Nucleus accumbens (tissue), 56 donors: ENCODE measurements around the gene PTER.
A peak's percentile ranks its signal among the peaks of the same experiment; 100 is the strongest.

ENCODE experiments used
- DNase-seq, 56 donors: peaks; one replicate each; lab custom pipeline; 2025; lab: John Stamatoyannopoulos, UW

The PTER gene, protein sequence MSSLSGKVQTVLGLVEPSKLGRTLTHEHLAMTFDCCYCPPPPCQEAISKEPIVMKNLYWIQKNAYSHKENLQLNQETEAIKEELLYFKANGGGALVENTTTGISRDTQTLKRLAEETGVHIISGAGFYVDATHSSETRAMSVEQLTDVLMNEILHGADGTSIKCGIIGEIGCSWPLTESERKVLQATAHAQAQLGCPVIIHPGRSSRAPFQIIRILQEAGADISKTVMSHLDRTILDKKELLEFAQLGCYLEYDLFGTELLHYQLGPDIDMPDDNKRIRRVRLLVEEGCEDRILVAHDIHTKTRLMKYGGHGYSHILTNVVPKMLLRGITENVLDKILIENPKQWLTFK

DNA sequence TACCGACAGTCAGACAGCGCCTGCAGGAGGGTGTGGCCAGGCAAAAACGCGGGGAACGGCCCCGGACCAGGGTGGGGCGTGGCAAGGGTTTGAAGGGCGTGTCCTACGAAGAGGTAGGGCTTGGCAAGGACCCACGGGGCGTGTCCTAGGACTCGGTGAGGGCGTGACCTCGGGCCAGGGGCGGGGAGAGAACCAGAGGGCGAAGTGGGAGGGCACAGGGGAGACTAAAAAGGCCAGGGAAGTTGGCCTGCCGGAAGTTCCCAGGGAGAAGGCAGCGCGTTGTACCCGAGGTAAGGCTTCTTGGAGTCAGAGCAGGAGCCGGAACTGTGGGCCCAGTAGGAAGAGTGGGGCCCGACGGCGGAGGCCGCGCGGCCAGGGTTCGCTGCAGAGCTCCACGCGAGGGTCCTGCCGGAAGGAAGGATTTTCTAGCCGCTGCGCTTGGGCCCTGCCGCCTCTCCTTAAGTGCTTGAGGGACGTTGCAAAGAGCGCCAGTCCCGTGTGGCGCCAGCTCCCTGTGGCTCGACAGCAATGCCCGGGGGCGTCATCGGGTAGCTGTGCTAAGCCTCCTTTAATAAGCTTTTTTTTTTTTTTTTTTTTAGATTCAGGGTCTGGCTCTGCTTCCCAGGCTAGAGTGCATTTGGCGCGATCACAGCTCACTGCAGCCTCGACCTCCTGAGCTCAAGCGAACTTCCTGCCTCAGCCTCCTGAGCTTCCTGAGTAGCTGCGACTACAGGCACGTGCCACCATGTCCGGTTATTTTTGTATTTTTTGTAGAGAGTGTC is at the start of gene PTER:
Gene PTER (plus strand): TSS at position 253 of the 782 bp plus-strand sequence. CDS start 47,375 bp downstream, outside the sequence.
- DNase-seq, result peak in 53 of 56 donors; percentile 1 to 79 (median 37)

DNA sequence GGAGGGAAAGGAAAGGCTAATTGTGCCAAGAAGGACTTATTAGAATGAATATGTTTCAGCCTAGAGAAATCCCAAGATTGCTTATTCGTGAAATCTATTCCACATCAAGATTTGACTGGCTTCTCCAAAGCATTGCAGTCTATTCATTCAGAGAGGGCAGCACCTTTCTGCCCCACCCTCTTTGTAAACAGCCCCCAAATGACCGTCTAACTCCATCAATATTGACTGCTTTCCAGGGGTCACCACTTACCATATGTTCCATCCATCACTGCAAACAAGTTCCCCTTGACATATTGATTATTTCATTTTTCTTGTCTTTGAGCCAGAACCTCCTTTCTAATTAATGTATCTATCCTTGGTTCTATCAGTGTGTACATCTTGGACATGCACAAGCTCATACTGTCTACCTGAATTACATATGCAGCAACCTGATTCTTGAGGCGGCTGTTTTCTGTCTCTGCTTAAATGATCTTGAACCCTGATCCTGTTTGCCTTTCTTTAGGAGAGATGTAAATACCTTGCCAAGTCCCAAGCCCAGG is 44.2 kb upstream of the PTER start:
- DNase-seq, result no peak

DNA sequence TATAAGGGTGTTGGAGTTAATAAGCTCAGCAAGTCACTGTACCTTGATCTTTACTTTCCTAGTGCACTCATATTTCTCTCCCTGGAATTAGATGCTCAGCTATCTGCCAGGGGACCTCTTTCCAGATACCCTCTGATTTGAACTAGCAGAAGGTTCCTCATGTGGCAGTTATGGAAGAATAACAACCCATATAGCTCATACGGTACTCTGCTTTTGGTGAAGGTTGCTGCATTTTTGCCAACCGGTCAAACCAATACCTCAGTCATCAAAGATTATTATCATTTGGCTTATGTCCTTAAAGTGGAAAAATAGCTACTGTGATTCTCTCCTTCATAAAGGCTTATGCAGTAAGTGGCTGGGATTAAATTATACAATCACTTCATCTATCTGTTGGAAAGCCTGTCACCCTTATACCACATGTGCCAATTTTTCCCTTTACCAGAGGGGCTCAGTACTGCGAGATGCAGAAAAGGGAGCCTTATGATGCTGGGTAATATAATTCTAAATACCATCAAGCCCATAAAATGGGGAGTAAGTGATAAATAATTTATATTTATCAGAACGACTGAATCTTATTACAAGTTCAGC is 43.4 kb upstream of the PTER start:
- no peak for DNase-seq

DNA sequence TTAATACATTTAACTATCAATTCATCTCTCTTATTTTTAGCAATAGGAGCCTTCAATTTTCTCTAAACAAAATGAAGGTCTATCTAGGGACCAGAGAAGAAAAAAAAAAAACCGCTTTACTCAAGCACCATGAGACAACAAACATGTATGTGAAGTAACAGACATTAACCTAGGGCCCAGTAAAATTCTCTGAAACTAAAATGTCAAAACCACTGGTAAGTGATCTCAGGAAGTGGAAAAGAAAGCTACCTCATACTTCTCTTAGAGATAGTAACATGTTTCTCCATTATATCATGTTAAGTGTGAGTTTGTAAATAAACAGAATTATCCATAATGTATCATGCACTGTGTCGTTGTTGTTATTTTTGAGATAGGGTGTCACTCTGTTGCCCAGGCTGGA is 35.4 kb upstream of the PTER start:
- no peak for DNase-seq

DNA sequence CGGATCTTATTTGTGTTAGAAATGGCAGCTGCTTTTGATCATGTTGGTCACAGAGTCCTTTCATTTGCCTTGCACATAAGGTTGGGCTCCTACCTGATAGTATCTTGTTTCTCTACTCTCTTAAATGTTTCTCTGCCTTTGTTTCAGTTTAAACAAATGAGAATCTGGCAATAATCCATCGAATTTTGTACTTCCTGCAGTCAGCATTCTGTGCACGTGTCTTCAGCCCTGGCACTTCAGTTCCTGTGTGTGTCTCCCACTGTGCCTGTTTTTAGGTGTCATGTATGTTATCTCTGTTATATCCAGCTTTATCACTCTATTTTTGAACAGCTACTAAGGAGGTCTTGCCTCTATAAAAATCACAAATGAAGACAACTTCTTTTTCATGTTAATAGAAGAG is 28.4 kb upstream of the PTER start:
- DNase-seq, result no peak

DNA sequence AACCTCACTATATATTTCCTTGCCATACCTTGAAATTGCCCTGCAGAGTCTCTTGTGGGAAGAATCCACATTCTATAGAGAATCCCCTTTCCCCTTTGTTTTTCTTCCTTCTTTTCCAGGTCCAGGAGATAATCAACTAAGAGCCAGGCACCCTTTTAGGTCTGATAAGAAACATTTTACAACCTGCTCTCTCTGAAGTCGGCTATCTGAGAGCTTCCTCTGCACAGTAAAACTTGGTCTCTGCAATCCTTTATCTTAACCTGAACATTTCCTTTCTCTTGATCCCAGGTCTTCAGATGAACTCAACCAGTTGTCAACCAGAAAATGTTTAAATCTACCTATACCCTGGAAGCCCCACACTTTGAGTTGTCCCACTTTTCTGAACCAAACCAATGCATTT is 19.5 kb upstream of the PTER start:
- no peak for DNase-seq

DNA sequence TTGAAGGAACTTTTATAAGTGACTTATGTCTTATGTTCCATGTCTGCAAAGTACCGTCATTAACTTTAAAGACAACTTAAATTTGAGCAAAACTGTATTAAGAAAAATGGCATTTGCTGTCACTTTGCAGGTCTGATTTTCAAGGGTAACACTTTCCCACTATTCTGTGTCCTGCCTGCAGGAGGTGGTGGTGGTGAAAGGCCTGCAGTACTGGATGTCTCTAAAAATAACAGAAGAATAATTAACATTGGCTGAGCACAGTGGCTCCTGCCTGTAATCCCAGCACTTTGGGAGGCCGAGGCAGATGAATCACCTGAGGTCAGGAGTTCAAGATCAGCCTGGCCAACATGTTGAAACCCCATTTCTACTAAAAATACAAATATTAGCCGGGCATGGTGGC is 13.2 kb upstream of the PTER start:
- DNase-seq, result no peak

DNA sequence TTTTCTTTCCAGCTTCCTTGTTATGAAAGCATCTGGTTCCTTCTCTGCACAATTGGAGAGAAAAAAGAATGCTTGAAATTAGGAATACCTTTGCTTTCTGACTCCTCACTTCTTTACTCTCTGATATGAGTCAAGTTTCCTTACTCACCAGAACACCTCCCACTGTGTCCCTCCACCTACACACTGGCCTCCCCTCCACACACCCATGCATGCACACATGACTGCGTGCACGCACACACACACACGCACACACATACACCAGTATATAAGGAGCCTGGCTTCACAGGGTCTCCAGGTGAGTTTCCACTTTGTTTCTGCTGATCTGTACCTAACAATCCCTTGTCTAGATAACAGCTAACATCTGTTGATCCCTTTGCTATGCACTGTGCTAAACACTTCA is 11.4 kb upstream of the PTER start:
- DNase-seq, result peak in 5 of 56 donors; percentile 2 to 13 (median 3)

DNA sequence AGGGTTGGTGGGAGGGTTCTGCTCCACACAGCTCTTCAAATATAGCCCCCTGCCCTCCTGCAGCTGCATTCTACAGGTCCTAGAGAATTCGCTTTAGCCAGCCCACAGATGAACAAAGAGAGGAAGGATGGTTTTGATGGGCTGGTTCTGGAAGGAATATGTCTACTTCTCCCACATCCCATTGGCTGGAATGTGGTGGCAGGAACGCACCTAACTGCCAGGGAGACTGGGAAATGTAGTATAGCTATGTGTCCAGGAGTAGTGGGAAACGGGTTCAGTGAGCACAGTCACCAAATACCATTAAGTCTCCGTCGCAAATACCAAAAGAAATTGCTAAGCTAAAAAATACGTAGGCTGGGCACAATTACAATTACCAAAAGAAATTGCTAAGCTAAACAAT is 7.3 kb upstream of the PTER start:
- DNase-seq, result no peak

DNA sequence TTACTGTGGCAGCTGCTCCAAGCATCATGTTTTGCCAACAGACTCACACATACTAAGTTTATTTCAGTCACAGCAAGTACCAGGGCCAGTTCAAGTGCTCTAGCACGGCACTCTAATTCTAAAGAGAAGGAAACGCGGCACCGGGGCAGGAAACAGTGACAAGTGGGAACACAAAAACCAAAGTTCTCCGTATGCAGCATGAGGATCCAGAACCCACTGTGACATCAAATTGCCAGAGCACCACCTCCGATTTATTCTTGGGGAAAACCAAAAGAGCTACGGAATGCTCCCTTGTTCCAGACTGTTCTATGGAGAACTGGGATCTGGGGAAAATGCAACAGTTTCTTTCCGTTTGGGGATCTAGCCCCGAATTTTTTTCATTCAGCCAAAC is 448 bp upstream of the PTER start:
- peak in 1 of 56 donors; percentile 13 for DNase-seq

DNA sequence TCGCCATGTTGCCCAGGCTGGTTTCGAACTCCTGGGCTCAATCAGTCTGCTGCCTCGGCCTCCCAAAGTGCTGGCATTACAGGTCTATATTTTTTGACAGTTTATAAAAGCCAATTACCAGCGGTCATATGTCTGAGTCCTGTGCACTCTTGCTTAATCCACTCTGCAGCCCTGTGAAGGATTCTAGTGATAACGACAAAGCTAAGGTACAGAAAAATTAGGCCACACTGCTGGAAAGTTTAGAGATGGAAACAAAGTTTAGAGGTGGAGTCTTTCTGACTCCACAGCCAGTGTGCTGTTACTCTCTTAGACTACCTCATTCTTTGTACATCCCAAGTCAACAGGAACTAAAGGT is 707 bp downstream of the PTER start:
- DNase-seq, result no peak

DNA sequence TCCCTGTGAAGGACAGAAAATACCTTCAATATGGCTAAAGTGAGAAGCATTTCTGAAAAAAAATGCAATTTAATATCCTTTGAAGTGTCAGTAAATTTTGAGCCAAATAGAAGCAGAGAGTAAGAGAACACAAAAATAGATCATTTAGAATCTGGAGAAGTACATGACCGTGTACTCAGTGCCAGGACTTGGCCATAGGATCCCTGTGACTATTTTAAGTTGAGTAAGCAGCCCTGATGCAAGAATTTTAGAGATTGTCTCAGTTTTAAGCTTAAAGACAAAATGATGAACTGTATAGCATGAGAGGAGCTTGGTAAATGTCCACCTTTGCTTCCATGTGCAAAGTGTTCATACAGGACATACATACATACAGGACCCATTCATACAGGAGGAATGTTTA is 2.5 kb downstream of the PTER start:
- DNase-seq, result no peak

DNA sequence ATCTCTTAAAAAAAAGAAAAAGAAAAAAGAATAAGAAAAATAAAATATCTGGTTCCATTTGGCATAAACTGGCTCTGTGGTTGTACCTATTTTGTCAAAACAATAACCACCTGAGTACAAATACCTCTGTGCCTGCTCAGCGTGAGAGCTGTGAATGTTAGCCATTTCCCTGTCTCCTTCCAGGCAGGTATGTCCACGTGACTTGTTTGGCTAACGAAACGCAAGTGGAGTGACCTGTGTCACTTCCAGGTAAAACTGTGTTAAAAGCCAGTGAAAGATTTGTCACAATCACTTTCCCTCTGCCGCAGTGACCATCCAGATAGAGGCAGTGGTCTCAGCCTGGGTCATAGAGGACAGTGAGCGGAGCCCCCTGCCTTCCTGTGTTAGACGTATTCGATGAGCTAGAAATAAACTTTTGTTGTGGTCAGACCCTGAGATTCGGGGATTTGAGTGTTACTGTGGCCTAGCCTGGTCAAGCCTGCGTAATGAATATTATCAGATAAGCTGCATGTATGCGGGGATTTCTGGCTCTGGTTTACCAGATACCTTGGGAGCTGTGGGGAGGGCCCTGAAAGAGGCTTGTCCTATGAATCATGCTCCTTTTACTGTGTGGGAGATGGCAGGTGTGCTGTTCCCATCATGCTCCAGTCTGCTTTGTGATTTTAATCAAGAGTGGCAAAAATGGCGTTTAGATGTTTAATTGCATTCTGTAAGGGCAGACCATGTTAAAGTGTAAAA is 3.8 kb downstream of the PTER start:
- DNase-seq, result peak in 15 of 56 donors; percentile 5 to 48 (median 12)

DNA sequence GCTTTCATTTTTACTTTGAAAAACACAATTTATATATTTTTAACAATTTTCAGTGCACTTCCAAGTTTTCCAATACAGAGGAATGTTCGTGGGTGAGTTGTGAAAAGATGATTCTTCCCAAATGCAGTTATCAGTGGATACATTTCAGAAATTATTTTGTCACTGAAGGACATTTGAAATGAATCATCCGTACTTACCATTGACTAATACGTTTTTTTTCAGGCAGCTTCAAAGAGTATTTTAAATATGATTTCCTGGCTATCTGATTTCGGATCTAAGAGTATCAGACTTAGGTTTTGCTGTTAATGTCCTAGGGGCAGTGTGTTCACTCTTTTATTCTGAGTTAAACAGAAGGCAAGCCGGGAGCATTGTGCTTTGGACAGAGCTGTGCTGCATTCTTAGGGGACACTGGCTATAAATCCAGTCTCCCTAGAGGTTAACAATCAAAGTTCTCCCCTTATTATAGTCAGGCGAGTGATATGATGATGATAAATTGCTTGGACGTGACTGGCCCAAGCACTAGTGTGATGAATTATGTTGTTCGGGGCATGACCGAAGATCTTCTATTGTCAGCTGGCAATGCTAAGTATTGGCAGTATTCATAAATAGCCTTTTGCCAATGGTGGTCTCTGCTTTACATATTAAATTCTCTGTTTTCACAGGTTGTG is 4.5 kb downstream of the PTER start:
- DNase-seq, result no peak

DNA sequence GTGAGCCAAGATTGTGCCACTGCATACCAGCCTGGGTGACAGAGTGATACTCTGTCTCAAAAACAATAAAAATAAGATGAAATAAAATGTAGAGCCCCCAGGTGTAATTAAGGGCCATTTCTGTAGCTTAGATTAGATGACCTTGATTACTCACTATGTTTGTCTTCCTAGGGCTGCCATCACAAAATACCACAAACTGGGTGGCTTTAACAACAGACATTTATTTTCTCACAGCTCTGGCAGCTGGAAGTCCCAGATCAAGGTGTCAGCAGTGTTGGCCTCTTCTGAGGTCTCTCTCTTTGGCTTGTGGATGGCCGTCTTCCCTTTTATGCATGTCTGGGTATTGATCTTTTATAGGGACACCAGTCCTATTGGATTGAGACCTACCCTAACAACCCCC is 6.1 kb downstream of the PTER start:
- no peak for DNase-seq

DNA sequence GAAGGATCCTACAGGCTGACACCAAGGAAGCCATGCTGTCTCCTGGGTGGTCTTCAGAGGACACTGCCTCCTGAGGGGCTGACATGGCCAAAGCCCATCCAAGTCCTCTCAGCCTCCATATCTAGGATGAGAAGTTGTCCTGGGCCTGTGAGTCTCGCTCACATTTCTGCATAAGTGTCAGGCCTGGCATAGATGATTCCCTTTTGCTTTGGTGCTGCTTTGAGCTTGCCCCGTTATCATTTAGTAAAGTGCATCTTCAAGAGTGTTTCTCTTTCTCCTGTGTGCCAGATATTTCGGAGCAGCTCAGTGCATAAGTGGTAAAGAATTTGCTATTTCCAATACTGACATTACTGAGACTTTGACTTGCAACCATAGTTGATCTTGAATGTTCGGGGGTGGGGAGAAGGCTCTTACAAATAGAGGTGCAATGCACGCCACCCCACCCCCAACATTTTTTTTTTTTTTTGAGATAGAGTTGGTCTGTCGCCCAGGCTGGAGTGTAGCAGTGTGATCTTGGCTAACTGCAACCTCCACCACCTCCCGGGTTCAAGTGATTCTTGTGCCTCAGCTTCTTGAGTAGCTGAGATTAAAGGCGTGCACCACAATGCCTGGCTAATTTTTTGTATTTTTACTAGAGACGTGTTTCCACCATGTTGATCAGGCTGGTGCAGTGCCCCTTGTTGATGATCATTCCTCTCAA is 9.1 kb downstream of the PTER start:
- DNase-seq, result no peak

DNA sequence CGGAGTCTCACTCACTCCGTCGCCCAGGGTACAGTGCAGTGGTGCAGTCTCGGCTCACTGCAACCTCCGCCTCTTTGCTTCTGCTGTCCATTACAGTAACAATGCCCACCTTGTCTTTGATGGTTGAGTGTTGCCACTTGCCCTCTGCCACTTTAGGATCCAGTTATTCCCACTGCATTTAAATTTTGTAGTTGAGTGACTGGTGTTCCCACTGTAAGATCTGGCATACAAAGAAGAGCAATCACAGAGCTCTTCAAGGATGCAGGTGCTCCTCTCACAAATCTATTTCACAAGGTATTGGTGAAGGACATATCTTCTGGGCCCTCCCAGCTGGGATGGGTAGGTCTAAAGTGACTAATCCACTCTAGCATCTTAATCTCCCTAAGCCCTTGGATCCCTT is 12.6 kb downstream of the PTER start:
- no peak for DNase-seq

DNA sequence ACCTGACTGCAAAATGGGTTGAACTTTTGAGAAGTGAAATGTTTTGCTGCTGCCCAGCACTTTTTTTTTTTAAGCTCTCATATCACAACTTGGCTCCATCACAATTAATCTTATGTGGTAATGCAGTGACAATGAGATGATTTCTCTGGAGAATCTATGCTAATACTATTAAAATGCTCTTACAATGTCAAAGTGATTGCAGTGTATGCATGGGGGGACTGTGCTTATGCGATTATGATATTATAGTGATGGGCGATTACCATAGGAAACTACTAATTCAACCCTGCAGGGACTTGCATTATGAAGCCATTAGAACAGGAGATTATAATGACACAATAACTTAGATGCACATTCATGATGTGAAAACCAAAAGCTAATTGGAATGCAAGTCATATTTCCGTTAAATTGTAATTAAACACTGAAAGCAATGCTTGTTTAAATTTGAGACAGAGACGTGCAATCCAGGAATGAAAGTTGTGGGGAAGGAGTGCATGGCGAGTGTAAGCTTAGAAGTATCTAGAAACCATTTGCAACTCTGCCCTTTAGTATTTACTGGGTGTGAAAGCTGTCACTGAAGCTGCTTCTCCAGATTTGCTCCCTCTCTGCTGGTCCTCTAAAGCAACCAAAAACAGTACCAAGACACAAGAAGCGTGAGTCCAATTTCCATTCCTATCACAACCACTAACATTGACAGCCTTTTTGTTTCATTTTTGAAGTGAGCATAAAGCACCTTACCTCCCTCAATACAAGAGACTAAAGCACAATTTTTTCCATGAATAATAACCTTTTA is 21.6 kb downstream of the PTER start:
- DNase-seq, result no peak
